Rectal smooth muscle tissue (tissue), 1 donor: ENCODE data around the gene SPATA6.
"Not testable (repeated sequence)": the region's sequence is repeated elsewhere in the genome, so short reads cannot be mapped to it uniquely, and the experiment has no call there.

Source experiments
- H3K27ac ChIP-seq: one replicate; pipeline ENCODE4 v1.7.0; 2013; ENCODE audit warnings: low read depth, low read length, inconsistent platforms
- H3K27me3 ChIP-seq: one replicate; pipeline ENCODE4 v1.7.0; 2013; ENCODE audit warnings: low read length; ENCODE audit not compliant: control insufficient read depth, insufficient read depth
- H3K36me3 ChIP-seq: one replicate; pipeline ENCODE4 v1.7.0; 2013; ENCODE audit warnings: low read length; ENCODE audit not compliant: control insufficient read depth, insufficient read depth
- H3K4me1 ChIP-seq: one replicate; pipeline ENCODE4 v1.7.0; 2013; ENCODE audit warnings: low read length; ENCODE audit not compliant: control insufficient read depth, insufficient read depth
- H3K4me3 ChIP-seq: one replicate; pipeline ENCODE4 v1.7.0; 2013; ENCODE audit warnings: low read length
- H3K9ac ChIP-seq: one replicate; pipeline ENCODE4 v1.7.0; 2013; ENCODE audit warnings: low read length

Gene SPATA6

GRCh38 chr1:48329486-48329885, 142.5 kb downstream of the SPATA6 start:
- Histone ChIP-seq H3K4me1 (no peaks in the 10 kb centered on the region), H3K4me3 (no peak overlapping the region), H3K27ac (no peak overlapping the region), H3K36me3 (peaks cover 2% of the 10 kb centered on the region), H3K27me3 (no peaks in the 10 kb centered on the region), H3K9ac (no peak overlapping the region)

GRCh38 chr1:48311829-48312228, 160.2 kb downstream of the SPATA6 start:
- H3K27ac ChIP-seq, H3K36me3 ChIP-seq, H3K9ac ChIP-seq, H3K27me3 ChIP-seq, H3K4me3 ChIP-seq, H3K4me1 ChIP-seq: not testable (repeated sequence)

- H3K4me3 ChIP-seq = no peak overlapping the region
- no peaks in the 10 kb centered on the region for H3K36me3 ChIP-seq
- no peaks in the 10 kb centered on the region for H3K27me3 ChIP-seq
- H3K4me1 ChIP-seq = no peaks in the 10 kb centered on the region
- no peak overlapping the region for H3K9ac ChIP-seq
- H3K27ac ChIP-seq = no peak overlapping the region
These were observed 162.4 kb downstream of the SPATA6 start for GRCh38 chr1:48309564-48310082.

- Histone ChIP-seq H3K4me3 (no peak overlapping the region), H3K27me3 (no peaks in the 10 kb centered on the region), H3K36me3 (no peaks in the 10 kb centered on the region), H3K9ac (no peak overlapping the region), H3K27ac (no peak overlapping the region), H3K4me1 (no peaks in the 10 kb centered on the region)
These were observed 169.4 kb downstream of the SPATA6 start for GRCh38 chr1:48302652-48303051.

- no peak overlapping the region for H3K9ac ChIP-seq
- H3K27ac ChIP-seq = no peak overlapping the region
These were observed 177.3 kb downstream of the SPATA6 start for GRCh38 chr1:48294656-48295055.

GRCh38 chr1:48294094-48294493, 177.9 kb downstream of the SPATA6 start:
- H3K27ac ChIP-seq, H3K27me3 ChIP-seq, H3K9ac ChIP-seq, H3K4me3 ChIP-seq, H3K4me1 ChIP-seq, H3K36me3 ChIP-seq: not testable (repeated sequence)

More at GRCh38 chr1:48294656-48295055, 177.3 kb downstream of the SPATA6 start:
- Histone ChIP-seq H3K4me3 (no peak overlapping the region), H3K4me1 (no peaks in the 10 kb centered on the region), H3K36me3 (no peaks in the 10 kb centered on the region), H3K27me3 (no peaks in the 10 kb centered on the region)

- Histone ChIP-seq H3K4me3 (no peak overlapping the region), H3K27ac (no peak overlapping the region)
These were observed 179.3 kb downstream of the SPATA6 start for GRCh38 chr1:48292706-48293105.

GRCh38 chr1:48291421-48291820, 180.6 kb downstream of the SPATA6 start:
- no peaks in the 10 kb centered on the region for H3K4me1 ChIP-seq
- H3K9ac ChIP-seq = no peak overlapping the region
- H3K36me3 ChIP-seq = no peaks in the 10 kb centered on the region
- H3K27me3 ChIP-seq = no peaks in the 10 kb centered on the region
- no peak overlapping the region for H3K4me3 ChIP-seq
- H3K27ac ChIP-seq = no peak overlapping the region

More at GRCh38 chr1:48292706-48293105, 179.3 kb downstream of the SPATA6 start:
- H3K9ac ChIP-seq = no peak overlapping the region
- no peaks in the 10 kb centered on the region for H3K4me1 ChIP-seq
- no peaks in the 10 kb centered on the region for H3K27me3 ChIP-seq
- no peaks in the 10 kb centered on the region for H3K36me3 ChIP-seq

- Histone ChIP-seq H3K27ac (no peak overlapping the region), H3K4me3 (no peak overlapping the region), H3K27me3 (no peaks in the 10 kb centered on the region), H3K9ac (no peak overlapping the region), H3K4me1 (no peaks in the 10 kb centered on the region), H3K36me3 (no peaks in the 10 kb centered on the region)
These were observed 186.5 kb downstream of the SPATA6 start for GRCh38 chr1:48285525-48285924.

- not testable (repeated sequence) for H3K9ac ChIP-seq, H3K27ac ChIP-seq, H3K4me3 ChIP-seq, H3K27me3 ChIP-seq, H3K4me1 ChIP-seq, H3K36me3 ChIP-seq
These were observed 187.1 kb downstream of the SPATA6 start for GRCh38 chr1:48284696-48285420.

GRCh38 chr1:48282329-48282728, 189.7 kb downstream of the SPATA6 start:
- not testable (repeated sequence) for H3K4me1 ChIP-seq, H3K9ac ChIP-seq, H3K27ac ChIP-seq, H3K27me3 ChIP-seq, H3K36me3 ChIP-seq, H3K4me3 ChIP-seq

- H3K36me3 ChIP-seq, H3K9ac ChIP-seq, H3K27ac ChIP-seq, H3K27me3 ChIP-seq, H3K4me3 ChIP-seq, H3K4me1 ChIP-seq: not testable (repeated sequence)
These were observed 194.6 kb downstream of the SPATA6 start for GRCh38 chr1:48277437-48277836.

- Histone ChIP-seq H3K27me3 (no peaks in the 10 kb centered on the region), H3K4me3 (no peak overlapping the region), H3K27ac (no peak overlapping the region), H3K9ac (no peak overlapping the region), H3K4me1 (no peaks in the 10 kb centered on the region), H3K36me3 (no peaks in the 10 kb centered on the region)
These were observed 205.4 kb downstream of the SPATA6 start for GRCh38 chr1:48266576-48266975.
